Measurements from ENCODE around the gene FAM83E.
A peak's percentile ranks its signal among the peaks of the same experiment; 100 is the strongest.

Gene FAM83E

DNA sequence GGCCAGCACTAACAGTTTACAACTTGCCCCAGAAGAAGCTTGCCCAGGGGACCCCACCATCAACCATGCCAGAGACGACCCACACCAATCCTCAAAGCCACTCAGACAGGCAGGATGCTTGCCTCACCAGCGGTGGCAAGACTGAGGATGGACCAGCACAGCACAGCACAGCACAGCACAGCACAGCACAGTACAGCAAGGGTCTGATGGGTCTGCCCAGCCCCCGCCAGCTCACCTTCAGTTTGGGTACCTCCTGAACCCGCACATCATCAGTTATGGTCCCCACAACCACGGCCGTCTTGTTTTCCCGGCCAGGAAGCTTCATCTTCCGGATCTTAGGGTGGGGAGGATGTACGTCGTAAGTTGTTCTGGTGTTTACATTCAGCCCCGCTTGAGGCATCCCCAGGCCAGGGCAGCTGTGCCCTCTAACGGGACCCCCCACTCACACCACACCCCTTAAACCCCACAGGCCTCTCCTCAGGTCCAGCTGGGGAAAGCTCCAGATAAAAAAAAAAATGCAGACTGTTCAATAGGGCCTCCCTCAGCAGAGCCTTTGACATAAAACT is 1.7 kb upstream of the FAM83E start:
- Histone ChIP-seq H3K9me2 (replicated peaks; ENCODE audit: insufficient read depth, low read length) (no peaks in the 10 kb centered on the region), H3K4me3 (ENCODE audit: insufficient read depth, low read length, poor library complexity, severe bottlenecking) (peak overlapping the region; percentile 79), H3K79me2 (ENCODE audit: insufficient read depth, low read length) (peaks cover 39% of the 10 kb centered on the region), H3K27ac (ENCODE audit: low read depth, low read length) (no peak overlapping the region), H3K27me3 (ENCODE audit: low read length) (no peaks in the 10 kb centered on the region), H2AFZ (ENCODE audit: low read depth, low read length, severe bottlenecking) (no peak overlapping the region), H3K36me3 (ENCODE audit: low read length) (peaks cover 16% of the 10 kb centered on the region), H4K20me1 (ENCODE audit: low read depth, low read length) (peaks cover 14% of the 10 kb centered on the region), H3K9ac (ENCODE audit: low read length) (peak overlapping the region; percentile 92), H3F3A (ENCODE audit: insufficient read depth) (peaks cover 20% of the 10 kb centered on the region), H3K9me3 (ENCODE audit: insufficient read depth, low read length) (no peaks in the 10 kb centered on the region), H3K4me2 (ENCODE audit: low read depth, low read length, poor library complexity, severe bottlenecking) (peak overlapping the region; percentile 87)
- TF ChIP-seq EZH2phosphoT487 (conservative IDR thresholded peaks at IDR 0.05; ENCODE audit: low read length), result no peak
- TF ChIP-seq, protein P1, sequence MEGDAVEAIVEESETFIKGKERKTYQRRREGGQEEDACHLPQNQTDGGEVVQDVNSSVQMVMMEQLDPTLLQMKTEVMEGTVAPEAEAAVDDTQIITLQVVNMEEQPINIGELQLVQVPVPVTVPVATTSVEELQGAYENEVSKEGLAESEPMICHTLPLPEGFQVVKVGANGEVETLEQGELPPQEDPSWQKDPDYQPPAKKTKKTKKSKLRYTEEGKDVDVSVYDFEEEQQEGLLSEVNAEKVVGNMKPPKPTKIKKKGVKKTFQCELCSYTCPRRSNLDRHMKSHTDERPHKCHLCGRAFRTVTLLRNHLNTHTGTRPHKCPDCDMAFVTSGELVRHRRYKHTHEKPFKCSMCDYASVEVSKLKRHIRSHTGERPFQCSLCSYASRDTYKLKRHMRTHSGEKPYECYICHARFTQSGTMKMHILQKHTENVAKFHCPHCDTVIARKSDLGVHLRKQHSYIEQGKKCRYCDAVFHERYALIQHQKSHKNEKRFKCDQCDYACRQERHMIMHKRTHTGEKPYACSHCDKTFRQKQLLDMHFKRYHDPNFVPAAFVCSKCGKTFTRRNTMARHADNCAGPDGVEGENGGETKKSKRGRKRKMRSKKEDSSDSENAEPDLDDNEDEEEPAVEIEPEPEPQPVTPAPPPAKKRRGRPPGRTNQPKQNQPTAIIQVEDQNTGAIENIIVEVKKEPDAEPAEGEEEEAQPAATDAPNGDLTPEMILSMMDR (IDR thresholded peaks at IDR 0.05; ENCODE audit: insufficient read depth, low read length, poor library complexity, severe bottlenecking), result no peak

DNA sequence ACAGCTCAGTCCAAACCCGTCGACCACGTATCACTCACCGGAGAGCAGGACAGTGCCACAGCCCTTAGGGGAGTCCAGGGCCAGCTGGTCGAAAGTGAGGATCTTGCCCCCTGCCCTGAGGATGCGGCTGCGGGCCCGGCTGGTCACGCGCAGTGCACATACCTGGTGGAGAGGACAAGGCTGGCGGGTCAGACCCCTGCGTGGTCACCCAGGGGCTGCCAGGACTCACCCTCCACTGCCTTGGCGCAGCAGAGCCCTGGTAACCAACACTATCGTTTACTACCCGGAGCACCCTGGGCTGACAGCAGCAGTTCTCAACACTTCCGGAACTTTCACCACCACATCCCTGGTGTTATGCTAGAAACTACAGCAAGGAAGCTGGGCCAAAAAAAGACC is 1.2 kb upstream of the FAM83E start:
- Histone ChIP-seq H3K4me2 (ENCODE audit: low read depth, low read length, poor library complexity, severe bottlenecking) (no peak overlapping the region), H3K27me3 (ENCODE audit: low read length) (no peaks in the 10 kb centered on the region), H3K36me3 (ENCODE audit: low read length) (peaks cover 16% of the 10 kb centered on the region), H3K4me3 (ENCODE audit: insufficient read depth, low read length, poor library complexity, severe bottlenecking) (no peak overlapping the region), H3K79me2 (ENCODE audit: insufficient read depth, low read length) (peaks cover 39% of the 10 kb centered on the region), H3K27ac (ENCODE audit: low read depth, low read length) (no peak overlapping the region), H4K20me1 (ENCODE audit: low read depth, low read length) (peaks cover 14% of the 10 kb centered on the region), H2AFZ (ENCODE audit: low read depth, low read length, severe bottlenecking) (no peak overlapping the region), H3F3A (ENCODE audit: insufficient read depth) (peaks cover 20% of the 10 kb centered on the region), H3K9ac (ENCODE audit: low read length) (peak overlapping the region; percentile 92; the same call in 1 of the 2 replicates), H3K9me3 (ENCODE audit: insufficient read depth, low read length) (no peaks in the 10 kb centered on the region), H3K9me2 (replicated peaks; ENCODE audit: insufficient read depth, low read length) (no peaks in the 10 kb centered on the region)
- TF ChIP-seq, protein P1 (IDR thresholded peaks at IDR 0.05; ENCODE audit: insufficient read depth, low read length, poor library complexity, severe bottlenecking), result no peak
- no peak for TF ChIP-seq EZH2phosphoT487 (conservative IDR thresholded peaks at IDR 0.05; ENCODE audit: low read length)

DNA sequence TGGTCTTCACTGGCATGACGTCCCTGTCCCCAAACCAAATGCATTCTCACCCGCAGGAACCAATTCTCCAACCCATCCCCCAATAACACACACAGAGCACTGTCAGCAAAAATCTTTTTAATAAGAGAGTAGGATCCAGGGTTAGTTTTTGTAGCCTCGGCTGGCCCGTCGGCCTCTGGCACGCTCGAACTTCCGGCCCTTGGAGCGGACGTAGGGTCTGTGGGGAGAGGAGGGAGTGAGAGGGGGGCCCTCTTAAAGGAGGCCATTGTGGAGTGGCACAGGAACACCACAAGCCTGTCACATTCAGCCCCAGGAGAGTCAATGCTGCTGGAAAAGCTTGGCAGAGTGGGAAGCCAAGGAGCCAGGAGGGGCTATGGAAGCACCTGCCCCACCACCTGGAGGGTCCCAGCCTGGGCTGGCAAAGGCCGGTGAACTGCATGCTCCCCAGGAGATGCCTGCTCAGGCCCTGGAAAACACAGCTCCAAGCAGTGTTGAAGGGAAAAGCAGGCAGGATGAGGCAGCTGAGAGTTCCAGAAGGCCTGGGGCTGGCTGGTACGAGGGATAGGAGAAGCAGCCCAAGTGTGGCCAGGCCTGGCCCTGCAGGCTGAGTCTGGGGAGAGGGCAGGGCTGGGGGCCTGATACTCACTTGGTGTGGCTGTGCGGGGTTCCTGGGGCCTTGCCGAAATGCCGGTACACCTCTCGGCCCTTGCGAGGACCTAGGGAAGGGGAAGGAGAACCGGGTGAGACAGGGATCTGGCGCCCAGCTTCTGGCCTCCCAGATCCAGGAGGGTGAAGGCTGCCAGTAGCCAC is 560 bp upstream of the FAM83E start:
- Histone ChIP-seq H3K9me2 (replicated peaks; ENCODE audit: insufficient read depth, low read length) (no peaks in the 10 kb centered on the region), H4K20me1 (ENCODE audit: low read depth, low read length) (peaks cover 14% of the 10 kb centered on the region), H3K4me2 (ENCODE audit: low read depth, low read length, poor library complexity, severe bottlenecking) (no peak overlapping the region), H3K9me3 (ENCODE audit: insufficient read depth, low read length) (no peaks in the 10 kb centered on the region), H3K27ac (ENCODE audit: low read depth, low read length) (no peak overlapping the region), H3F3A (ENCODE audit: insufficient read depth) (peaks cover 20% of the 10 kb centered on the region), H3K27me3 (ENCODE audit: low read length) (no peaks in the 10 kb centered on the region), H2AFZ (ENCODE audit: low read depth, low read length, severe bottlenecking) (no peak overlapping the region), H3K36me3 (ENCODE audit: low read length) (peaks cover 16% of the 10 kb centered on the region), H3K4me3 (ENCODE audit: insufficient read depth, low read length, poor library complexity, severe bottlenecking) (no peak overlapping the region), H3K79me2 (ENCODE audit: insufficient read depth, low read length) (peaks cover 39% of the 10 kb centered on the region), H3K9ac (ENCODE audit: low read length) (no peak overlapping the region)
- TF ChIP-seq, protein P1 (IDR thresholded peaks at IDR 0.05; ENCODE audit: insufficient read depth, low read length, poor library complexity, severe bottlenecking), result no peak
- TF ChIP-seq EZH2phosphoT487 (conservative IDR thresholded peaks at IDR 0.05; ENCODE audit: low read length), result no peak
